H9 (cell line): ENCODE measurements around the gene PEX5L. TPM values are rescaled to one million over a fixed set of nuclear protein-coding genes. Genes with fewer than 3 reads are reported as not detected.

Experiments used
- DNase-seq: peaks from one replicate; pipeline ENCODE4 v3.0.0-alpha.2; 2017
- H2AFZ ChIP-seq: one replicate; pipeline ENCODE4 v1.6.1; 2013; ENCODE audit warnings: mild to moderate bottlenecking, low read length, control low read depth, moderate library complexity
- H2AK5ac ChIP-seq: 2 replicates; pipeline ENCODE4 v1.6.1; 2013; ENCODE audit warnings: low read length, control low read depth, mixed read lengths; ENCODE audit not compliant: insufficient read length
- H2BK120ac ChIP-seq: one replicate; pipeline ENCODE4 v1.6.1; 2013; ENCODE audit warnings: low read depth, mild to moderate bottlenecking, low read length, control low read depth, inconsistent platforms; ENCODE audit not compliant: poor library complexity, severe bottlenecking
- H2BK12ac ChIP-seq: 2 replicates; pipeline ENCODE4 v1.6.1; 2013; ENCODE audit warnings: low read length, control low read depth, mixed read lengths, low read depth; ENCODE audit not compliant: insufficient read length
- H2BK15ac ChIP-seq: 2 replicates; pipeline ENCODE4 v1.6.1; 2013; ENCODE audit warnings: low read depth, low read length, control low read depth
- H2BK20ac ChIP-seq: one replicate; pipeline ENCODE4 v1.6.1; 2013; ENCODE audit warnings: low read depth, mild to moderate bottlenecking, low read length, control low read depth, inconsistent platforms; ENCODE audit not compliant: poor library complexity, severe bottlenecking
- H2BK5ac ChIP-seq: 2 replicates; pipeline ENCODE4 v1.6.1; 2013; ENCODE audit warnings: low read length, control low read depth, mixed read lengths; ENCODE audit not compliant: insufficient read length
- H3K14ac ChIP-seq: 2 replicates; pipeline ENCODE4 v1.6.1; 2013; ENCODE audit warnings: low read length, control low read depth; ENCODE audit not compliant: insufficient read depth
- H3K18ac ChIP-seq: 2 replicates; pipeline ENCODE4 v1.6.1; 2013; ENCODE audit warnings: low read depth, mild to moderate bottlenecking, mixed read lengths, low read length, control low read depth; ENCODE audit not compliant: insufficient read length
- H3K23ac ChIP-seq: 2 replicates; pipeline ENCODE4 v1.6.1; 2013; ENCODE audit warnings: low read length, control low read depth, mixed read lengths, low read depth; ENCODE audit not compliant: insufficient read length
- H3K23me2 ChIP-seq: 2 replicates; pipeline ENCODE4 v1.6.1; 2013; ENCODE audit warnings: low read depth, mild to moderate bottlenecking, mixed read lengths, low read length, control low read depth; ENCODE audit not compliant: insufficient read length, poor library complexity, severe bottlenecking
- H3K27ac ChIP-seq: 2 replicates; pipeline ENCODE4 v1.5.1; 2013; ENCODE audit warnings: low read length, control low read depth, mixed read lengths, low read depth; ENCODE audit not compliant: insufficient read length
- H3K27me3 ChIP-seq: 2 replicates; pipeline ENCODE4 v1.6.1; 2013; ENCODE audit warnings: low read length, control low read depth, inconsistent platforms; ENCODE audit not compliant: insufficient read depth
- H3K4ac ChIP-seq: 2 replicates; pipeline ENCODE4 v1.6.1; 2013; ENCODE audit warnings: low read depth, mild to moderate bottlenecking, control low read depth, inconsistent platforms, low read length, moderate library complexity
- H3K4me1 ChIP-seq: 2 replicates; pipeline ENCODE4 v1.6.1; 2013; ENCODE audit warnings: low read length, control low read depth, inconsistent platforms; ENCODE audit not compliant: insufficient read depth
- H3K4me2 ChIP-seq: 2 replicates; pipeline ENCODE4 v1.6.1; 2013; ENCODE audit warnings: low read length, control low read depth, mixed read lengths; ENCODE audit not compliant: insufficient read length, insufficient read depth
- H3K56ac ChIP-seq: 2 replicates; pipeline ENCODE4 v1.6.1; 2013; ENCODE audit warnings: low read depth, mild to moderate bottlenecking, mixed read lengths, low read length, control low read depth; ENCODE audit not compliant: insufficient read length
- H3K79me1 ChIP-seq: 2 replicates; pipeline ENCODE4 v1.6.1; 2013; ENCODE audit warnings: low read depth, mild to moderate bottlenecking, moderate library complexity, low read length, control low read depth, inconsistent platforms; ENCODE audit not compliant: insufficient read depth, poor library complexity, severe bottlenecking
- H3K79me2 ChIP-seq: 2 replicates; pipeline ENCODE4 v1.6.1; 2013; ENCODE audit warnings: low read length, control low read depth, inconsistent platforms; ENCODE audit not compliant: insufficient read depth
- H3K9ac ChIP-seq: 2 replicates; pipeline ENCODE4 v1.6.1; 2013; ENCODE audit warnings: low read length, control low read depth, mixed read lengths; ENCODE audit not compliant: insufficient read length; ENCODE audit errors: extremely low read depth
- H3K9me3 ChIP-seq: one replicate; pipeline ENCODE4 v1.6.1; 2013; ENCODE audit warnings: low read depth, low read length, inconsistent platforms; ENCODE audit not compliant: control insufficient read depth
- H3T11ph ChIP-seq: one replicate; pipeline ENCODE4 v1.6.1; 2013; ENCODE audit warnings: mild to moderate bottlenecking, low read length, control low read depth, inconsistent platforms
- H4K20me1 ChIP-seq: one replicate; pipeline ENCODE4 v1.6.1; 2013; ENCODE audit not compliant: control insufficient read depth, insufficient read length, insufficient read depth
- H4K5ac ChIP-seq: 2 replicates; pipeline ENCODE4 v1.6.1; 2013; ENCODE audit warnings: low read depth, mild to moderate bottlenecking, mixed read lengths, low read length, control low read depth; ENCODE audit not compliant: insufficient read length
- H4K8ac ChIP-seq: replicated peaks from 2 replicates; pipeline ENCODE4 v1.6.1; 2013; ENCODE audit warnings: low read length, control low read depth, mixed read lengths, low read depth; ENCODE audit not compliant: insufficient read length
- H4K91ac ChIP-seq: 2 replicates; pipeline ENCODE4 v1.6.1; 2013; ENCODE audit warnings: low read depth, mild to moderate bottlenecking, moderate library complexity, mixed read lengths, low read length, control low read depth; ENCODE audit not compliant: insufficient read length
- H3K27ac Mint-ChIP-seq, 3 experiments: 2 replicates in 2 of 3; 3 replicates in 1 of 3; pipeline ENCODE4 v1.8.0; 2020 to 2021; ENCODE audit warnings: mixed read lengths in 3 of 3, mild to moderate bottlenecking in 1 of 3, moderate library complexity in 1 of 3
- H3K27me3 Mint-ChIP-seq: 2 replicates; pipeline ENCODE4 v1.8.0; 2021; ENCODE audit warnings: low read depth, mild to moderate bottlenecking, moderate library complexity, mixed read lengths
- H3K36me3 Mint-ChIP-seq, 3 experiments: 2 replicates in 2 of 3; 3 replicates in 1 of 3; pipeline ENCODE4 v1.8.0; 2020 to 2021; ENCODE audit warnings: low read depth in 3 of 3, mixed read lengths in 3 of 3; ENCODE audit not compliant: insufficient read depth in 1 of 3
- H3K4me1 Mint-ChIP-seq, 2 experiments: 2 replicates each; pipeline ENCODE4 v1.8.0; 2020; ENCODE audit warnings: mixed read lengths in 2 of 2
- H3K4me3 Mint-ChIP-seq, 2 experiments: 2 replicates in 1 of 2; 3 replicates in 1 of 2; pipeline ENCODE4 v1.8.0; 2020 to 2021; ENCODE audit warnings: mild to moderate bottlenecking in 2 of 2, mixed read lengths in 2 of 2, moderate library complexity in 1 of 2
- H3K9me3 Mint-ChIP-seq, 2 experiments: 2 replicates in 1 of 2; 3 replicates in 1 of 2; pipeline ENCODE4 v1.8.0; 2020; ENCODE audit warnings: mild to moderate bottlenecking in 2 of 2, mixed read lengths in 2 of 2, moderate library complexity in 1 of 2
- CTCF ChIP-seq: fragments of 200-600 bp; sonication (generic); conservative IDR thresholded peaks from 3 replicates; pipeline ENCODE4 v1.8.0; 2021; ENCODE audit warnings: antibody characterized with exemption, mild to moderate bottlenecking
- WGBS: extraction: QIAGEN DNeasy Blood & Tissue Kit; methylation state at CpG from one replicate; pipeline ENCODE4 v1.1.7; 2013; ENCODE audit warnings: missing lambda C conversion rate, low lambda C conversion rate, mixed read lengths; ENCODE audit not compliant: insufficient read length; ENCODE audit errors: extremely low coverage; 5-methylcytosine and 5-hydroxymethylcytosine counted together
- total RNA-seq: library from RNA; stranded (reverse); gene quantifications from 2 replicates; pipeline ENCODE4 v1.2.1, GENCODE V29; 2021

PEX5L gene
- total RNA-seq, 1 experiment from 2014 or later: 0.85 TPM

GRCh38 chr3:179842061-179842460, 194.7 kb downstream of the PEX5L start:
- Histone ChIP-seq H3K79me2 (no peaks in the 10 kb centered on the region), H3K9me3 (no peaks in the 10 kb centered on the region), H3K23ac (no peak overlapping the region), H3K79me1 (no peaks in the 10 kb centered on the region), H2BK12ac (no peak overlapping the region), H2AFZ (no peak overlapping the region), H3K23me2 (no peaks in the 10 kb centered on the region), H2BK20ac (no peak overlapping the region), H3K4ac (no peak overlapping the region), H3K27ac (no peak overlapping the region), H2BK5ac (no peak overlapping the region), H3K14ac (no peak overlapping the region), H4K8ac (no peak overlapping the region), H2BK120ac (no peak overlapping the region), H4K91ac (no peak overlapping the region), H3K4me2 (no peak overlapping the region), H3K27me3 (no peaks in the 10 kb centered on the region), H3K4me1 (peaks cover 3% of the 10 kb centered on the region; the same call in 1 of the 2 replicates), H2AK5ac (no peak overlapping the region), H3K9ac (no peak overlapping the region), H3K18ac (no peak overlapping the region), H4K5ac (no peak overlapping the region), H2BK15ac (no peak overlapping the region), H3T11ph (no peak overlapping the region), H4K20me1 (no peaks in the 10 kb centered on the region), H3K56ac (no peak overlapping the region)
- DNase-seq: no peak
- H3K36me3 Mint-ChIP-seq: no peaks in the 10 kb centered on the region
- H3K4me1 Mint-ChIP-seq: peaks cover 6 to 8% of the 10 kb centered on the region in 2 experiments
- H3K9me3 Mint-ChIP-seq: no peaks in the 10 kb centered on the region
- WGBS: no CpG with 5 or more reads among the region's 3 CpGs
- H3K27ac Mint-ChIP-seq: no peak overlapping the region
- H3K4me3 Mint-ChIP-seq: no peak overlapping the region
- no peak for TF ChIP-seq CTCF
- no peaks in the 10 kb centered on the region for H3K27me3 Mint-ChIP-seq
